IPS-18c (cell line): Measurements from ENCODE around the gene ALOXE3.
"Not testable (repeated sequence)": the region's sequence is repeated elsewhere in the genome, so short reads cannot be mapped to it uniquely, and the experiment has no call there.

Experiments used
- H3K4me3 ChIP-seq: 2 replicates; pipeline ENCODE4 v1.7.0; 2013; ENCODE audit warnings: low read depth, mild to moderate bottlenecking, low read length, moderate library complexity; ENCODE audit not compliant: insufficient read depth
- H3K9me3 ChIP-seq: one replicate; pipeline ENCODE4 v1.6.1; 2013; ENCODE audit warnings: mild to moderate bottlenecking, low read length, moderate library complexity; ENCODE audit not compliant: control insufficient read depth, insufficient read depth

Gene ALOXE3

GRCh38 chr17:8089728-8090127, 28.6 kb downstream of the ALOXE3 start:
- no peak overlapping the region for H3K4me3 ChIP-seq
- peaks cover 2% of the 10 kb centered on the region for H3K9me3 ChIP-seq

- H3K4me3 ChIP-seq = no peak overlapping the region
Measured at GRCh38 chr17:8087952-8088230, 30.4 kb downstream of the ALOXE3 start.

DNA sequence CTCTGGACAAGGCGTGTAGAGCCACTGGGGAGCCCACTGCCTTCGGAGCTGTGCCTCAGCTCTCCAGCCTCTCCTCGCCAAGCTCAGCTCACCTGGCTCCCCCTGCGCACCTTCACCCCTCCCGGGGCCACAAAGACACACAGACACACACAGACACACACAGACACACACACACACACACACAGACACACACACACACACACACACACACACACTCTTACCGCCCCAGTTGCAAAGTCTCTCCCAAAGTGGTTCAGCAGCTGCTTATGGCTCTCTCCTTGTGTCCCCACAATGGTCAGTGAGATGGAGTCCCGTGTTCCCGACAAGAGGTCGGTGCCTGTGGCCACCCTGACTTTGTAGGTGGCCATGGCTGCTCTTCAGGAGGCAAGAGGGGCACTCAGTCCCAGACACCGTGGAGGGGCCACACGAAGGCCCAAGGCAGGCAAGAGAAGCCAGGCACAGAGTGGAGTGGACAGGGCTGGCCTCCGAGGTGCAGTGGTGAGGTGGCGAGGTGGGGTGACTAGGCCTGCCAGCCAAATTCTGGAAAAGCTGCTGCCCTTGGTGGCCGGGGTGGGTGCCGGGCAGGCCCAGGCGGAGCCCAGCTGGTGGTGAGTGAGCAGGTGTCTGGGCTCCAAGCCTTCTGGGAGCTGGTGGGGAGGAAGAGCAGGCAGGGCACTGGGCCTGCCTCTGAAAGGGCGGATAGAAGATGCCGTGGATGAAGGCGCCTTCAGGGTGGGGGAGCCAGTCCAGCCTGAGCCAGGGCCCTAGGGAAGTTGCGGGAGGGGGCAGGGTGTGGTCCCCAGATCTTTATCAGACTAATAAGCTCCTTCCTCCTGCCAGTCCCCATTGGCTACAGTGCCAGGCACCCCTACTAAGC, 31.0 kb downstream of the ALOXE3 start, which contains the start of gene ALOX12B:
TSS of gene ALOX12B (minus strand) at position 642 of the 877 bp plus-strand sequence. CDS start at position 368, 274 bp downstream.
- peaks cover 2% of the 10 kb centered on the region for H3K9me3 ChIP-seq
- H3K4me3 ChIP-seq = no peak within 1 kb of the TSS

More at GRCh38 chr17:8087952-8088230, 30.4 kb downstream of the ALOXE3 start:
- H3K9me3 ChIP-seq = peaks cover 2% of the 10 kb centered on the region

GRCh38 chr17:8084250-8084649, 34.1 kb downstream of the ALOXE3 start:
- H3K9me3 ChIP-seq = peaks cover 2% of the 10 kb centered on the region

DNA sequence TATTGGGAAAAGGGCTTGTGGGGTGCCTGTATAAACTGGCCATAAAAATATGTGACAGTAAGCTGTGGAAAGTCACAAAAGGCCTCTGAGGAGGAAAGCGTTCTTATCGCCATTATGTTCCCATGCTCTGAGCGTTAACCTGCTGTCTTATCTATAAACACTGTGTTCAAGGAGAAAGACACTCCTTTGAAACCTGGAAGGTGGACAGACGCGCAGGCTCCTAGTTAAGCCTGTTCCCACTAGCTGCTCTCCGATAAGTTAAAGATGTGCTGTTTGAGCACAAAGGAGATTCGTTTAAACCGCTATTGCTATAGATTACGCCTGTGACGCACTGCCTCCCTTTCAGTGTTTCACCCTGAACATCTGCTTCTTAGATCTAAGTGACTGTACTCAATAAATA, 36.0 kb downstream of the ALOXE3 start:
- Histone ChIP-seq H3K9me3 (no peaks in the 10 kb centered on the region), H3K4me3 (no peak overlapping the region)

More at GRCh38 chr17:8084250-8084649, 34.1 kb downstream of the ALOXE3 start:
- no peak overlapping the region for H3K4me3 ChIP-seq

GRCh38 chr17:8081876-8082275, 36.4 kb downstream of the ALOXE3 start:
- Histone ChIP-seq H3K4me3 (no peak overlapping the region), H3K9me3 (no peaks in the 10 kb centered on the region)

DNA sequence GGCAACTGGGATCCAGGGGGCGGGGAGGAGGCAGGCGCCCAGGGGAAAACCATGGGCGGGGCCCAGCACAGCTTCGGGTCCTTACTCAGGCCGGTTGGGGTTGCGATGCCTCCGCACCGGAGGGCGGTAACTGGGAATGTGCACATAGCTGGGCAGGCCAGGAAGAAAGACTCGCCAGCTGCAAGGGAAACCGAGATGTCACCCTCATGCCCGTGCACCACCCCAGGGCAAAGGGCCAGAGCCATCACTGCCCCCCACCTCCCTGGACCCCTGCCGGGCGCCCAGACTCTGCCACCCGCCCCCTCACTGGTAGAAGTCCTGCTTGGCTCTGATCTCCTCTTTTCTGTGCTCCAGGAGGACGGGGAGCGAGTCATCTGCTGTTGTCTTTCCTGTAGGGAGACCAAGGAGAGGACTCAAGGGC, 37.5 kb downstream of the ALOXE3 start:
- no peak overlapping the region for H3K4me3 ChIP-seq
- no peaks in the 10 kb centered on the region for H3K9me3 ChIP-seq

DNA sequence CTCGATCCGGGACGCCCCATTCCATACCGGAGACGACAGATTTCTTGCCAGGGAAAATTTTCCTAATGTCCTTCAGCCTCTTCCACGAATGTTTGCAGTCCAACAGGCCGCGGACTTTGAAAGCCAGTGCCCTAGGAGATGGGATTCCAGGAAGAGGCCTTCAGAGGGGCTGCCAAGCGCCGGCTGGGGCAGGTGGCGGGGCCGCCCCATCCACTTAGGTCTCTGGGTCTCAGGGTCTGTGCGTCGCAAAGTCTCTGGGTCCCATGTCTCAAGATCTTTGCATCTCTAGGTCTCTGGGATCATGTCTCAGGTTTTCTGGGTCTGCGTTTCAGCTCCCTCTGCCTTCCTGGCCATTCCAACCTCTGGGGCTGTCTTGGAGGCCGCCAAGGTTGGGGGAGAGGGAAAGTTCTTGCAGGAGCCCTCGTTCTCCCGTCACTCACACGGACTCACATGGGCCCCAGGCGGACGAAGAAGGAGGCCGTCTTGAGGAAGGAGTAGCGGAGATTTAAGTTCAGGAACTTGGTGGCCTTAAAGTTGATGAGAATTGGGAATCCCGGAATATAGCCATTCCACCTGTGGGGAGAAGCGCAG, 38.0 kb downstream of the ALOXE3 start:
- peak overlapping the region; percentile 84; the same call in 1 of the 2 replicates for H3K4me3 ChIP-seq
- no peaks in the 10 kb centered on the region for H3K9me3 ChIP-seq

- Histone ChIP-seq H3K9me3 (no peaks in the 10 kb centered on the region), H3K4me3 (peak overlapping the region; percentile 84)
Measured at GRCh38 chr17:8079291-8080207, 38.8 kb downstream of the ALOXE3 start.

GRCh38 chr17:8077939-8078338, 40.4 kb downstream of the ALOXE3 start:
- H3K4me3 ChIP-seq, H3K9me3 ChIP-seq: not testable (repeated sequence)

GRCh38 chr17:8076502-8077266, 41.6 kb downstream of the ALOXE3 start:
- Histone ChIP-seq H3K4me3 (no peak overlapping the region), H3K9me3 (no peaks in the 10 kb centered on the region)

GRCh38 chr17:8075574-8076342, 42.6 kb downstream of the ALOXE3 start:
- no peak overlapping the region for H3K4me3 ChIP-seq
- no peaks in the 10 kb centered on the region for H3K9me3 ChIP-seq

DNA sequence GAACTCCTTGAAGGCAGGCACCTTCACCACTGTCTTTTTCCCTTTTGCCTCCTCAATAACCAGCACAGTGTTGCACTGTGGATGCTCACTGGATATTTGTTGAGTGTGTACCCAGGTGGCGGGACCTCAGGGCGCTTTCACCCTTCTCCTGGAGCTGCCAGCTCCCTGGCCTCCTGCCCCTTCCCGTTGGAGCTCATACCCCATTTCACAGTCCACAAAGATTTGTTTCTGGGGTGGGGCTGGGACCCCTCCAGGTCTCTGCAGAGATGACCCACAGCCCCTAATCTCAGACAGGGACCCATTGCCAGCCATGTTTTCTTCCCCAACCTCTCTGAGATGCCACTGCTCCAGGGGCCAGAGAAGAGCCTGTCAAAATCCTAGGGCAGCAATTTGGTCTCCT, 43.2 kb downstream of the ALOXE3 start:
- H3K4me3 ChIP-seq = no peak overlapping the region
- H3K9me3 ChIP-seq = no peaks in the 10 kb centered on the region

DNA sequence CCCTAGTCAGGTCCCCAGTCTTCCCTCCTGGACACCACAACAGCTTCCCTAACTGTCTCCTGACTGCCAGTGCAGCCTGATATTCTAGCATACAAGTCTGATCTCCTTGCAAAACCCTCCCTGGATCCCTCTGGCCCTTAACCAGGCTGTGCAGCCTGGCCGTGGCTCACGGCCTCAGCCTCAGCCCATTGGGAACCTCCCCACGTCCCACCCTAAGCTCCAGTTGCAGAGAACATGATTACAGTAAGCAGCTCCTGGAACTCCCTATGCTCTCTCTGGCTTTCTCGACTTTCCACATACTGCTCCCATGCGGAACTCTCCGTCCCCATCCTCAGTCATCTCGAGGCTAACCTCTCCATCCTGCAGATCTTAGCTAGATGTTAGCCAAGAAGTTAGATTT, 43.8 kb downstream of the ALOXE3 start:
- no peak overlapping the region for H3K4me3 ChIP-seq
- H3K9me3 ChIP-seq = no peaks in the 10 kb centered on the region

- Histone ChIP-seq H3K4me3 (peak overlapping the region; percentile 42; the same call in 1 of the 2 replicates), H3K9me3 (no peaks in the 10 kb centered on the region)
Measured at GRCh38 chr17:8073627-8074484, 44.5 kb downstream of the ALOXE3 start.
